ENCODE measurements around the gene ZYG11A.

The ZYG11A gene

DNA sequence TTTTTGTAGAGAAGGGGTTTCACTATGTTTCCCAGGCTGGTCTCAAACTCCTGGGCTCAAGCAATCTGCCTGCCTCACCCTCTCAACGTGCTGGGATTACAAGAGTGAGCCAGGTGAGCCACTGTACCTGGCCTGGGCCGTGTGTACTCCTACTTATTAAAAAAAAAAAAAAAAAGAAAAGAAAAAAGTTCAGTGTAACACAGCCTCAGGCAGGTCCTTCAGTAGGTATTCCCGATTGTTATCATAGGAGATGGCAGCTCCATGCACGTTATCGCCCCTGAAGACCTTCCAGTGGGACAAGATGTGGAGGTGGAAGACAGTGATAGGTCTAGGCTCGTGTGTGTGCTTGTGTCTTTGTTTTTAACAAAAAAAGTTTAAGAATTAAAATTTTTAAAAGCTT is 75.6 kb downstream of the ZYG11A start:
- no peak for DNase-seq (ENCODE audit: low spot score)

DNA sequence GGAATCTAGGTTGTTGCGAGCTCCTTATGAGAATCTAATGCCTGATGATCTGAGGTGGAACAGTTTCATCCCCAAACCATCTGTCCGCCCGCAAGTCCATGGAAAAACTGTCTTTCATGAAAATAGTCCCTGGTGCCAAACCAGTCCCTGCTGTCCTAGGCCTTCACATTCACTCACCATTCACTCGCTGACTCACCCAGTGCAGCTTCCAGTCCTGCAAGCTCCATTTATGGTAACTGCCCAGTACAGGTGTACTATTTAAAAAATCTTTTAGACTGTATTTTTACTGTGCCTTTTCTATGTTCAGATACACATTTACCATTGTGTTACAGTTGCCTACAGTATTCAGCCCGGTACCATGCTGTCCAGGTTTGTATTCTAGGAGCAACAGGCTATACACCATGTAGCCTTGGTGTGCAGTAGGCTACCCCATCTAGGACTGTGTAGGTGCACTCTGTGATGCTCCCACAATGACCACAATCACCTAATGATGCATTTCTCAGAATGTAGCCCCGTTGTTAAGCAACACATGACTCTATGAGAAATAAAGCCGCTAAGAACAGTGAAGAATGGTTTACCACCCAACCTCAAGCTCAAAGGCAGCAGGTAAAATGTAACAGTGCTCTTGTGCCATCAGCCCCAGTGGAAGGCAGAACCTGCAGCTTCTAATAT is 76.6 kb downstream of the ZYG11A start:
- DNase-seq (ENCODE audit: low spot score) = peak; percentile 31

- DNase-seq (ENCODE audit: low spot score) = no peak
Measured at GRCh38 chr1:52919723-52920483, 77.3 kb downstream of the ZYG11A start.

DNA sequence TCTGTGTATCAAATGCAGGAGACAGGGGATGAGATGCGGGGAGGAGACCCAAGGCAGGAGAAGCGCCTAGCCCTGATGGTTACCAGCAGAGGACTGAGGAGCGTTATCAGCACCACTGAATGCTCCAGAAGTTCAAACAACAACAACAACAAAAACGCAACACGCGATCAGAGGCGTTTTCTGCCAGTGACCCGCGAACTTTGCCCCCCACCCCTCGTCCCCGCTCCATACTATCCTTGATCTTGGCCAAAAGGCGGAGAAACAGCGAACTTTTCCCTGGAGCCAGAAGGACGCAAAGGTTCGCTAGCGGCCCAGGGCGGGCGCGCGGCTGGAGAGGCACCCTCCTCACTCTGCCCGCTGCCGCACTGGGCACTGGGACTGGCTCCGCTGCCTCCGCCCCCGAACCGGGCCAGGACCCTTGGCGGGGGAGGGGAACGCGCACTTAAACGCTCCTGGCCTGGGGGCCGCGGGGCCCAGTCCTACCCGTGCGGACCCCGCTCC is 78.3 kb downstream of the ZYG11A start:
- no peak for DNase-seq (ENCODE audit: low spot score)

GRCh38 chr1:52925571-52926005 is 83.0 kb downstream of the ZYG11A start:
- DNase-seq (ENCODE audit: low spot score) = no peak

GRCh38 chr1:52926864-52927211 is 84.3 kb downstream of the ZYG11A start:
- DNase-seq (ENCODE audit: low spot score) = no peak

DNA sequence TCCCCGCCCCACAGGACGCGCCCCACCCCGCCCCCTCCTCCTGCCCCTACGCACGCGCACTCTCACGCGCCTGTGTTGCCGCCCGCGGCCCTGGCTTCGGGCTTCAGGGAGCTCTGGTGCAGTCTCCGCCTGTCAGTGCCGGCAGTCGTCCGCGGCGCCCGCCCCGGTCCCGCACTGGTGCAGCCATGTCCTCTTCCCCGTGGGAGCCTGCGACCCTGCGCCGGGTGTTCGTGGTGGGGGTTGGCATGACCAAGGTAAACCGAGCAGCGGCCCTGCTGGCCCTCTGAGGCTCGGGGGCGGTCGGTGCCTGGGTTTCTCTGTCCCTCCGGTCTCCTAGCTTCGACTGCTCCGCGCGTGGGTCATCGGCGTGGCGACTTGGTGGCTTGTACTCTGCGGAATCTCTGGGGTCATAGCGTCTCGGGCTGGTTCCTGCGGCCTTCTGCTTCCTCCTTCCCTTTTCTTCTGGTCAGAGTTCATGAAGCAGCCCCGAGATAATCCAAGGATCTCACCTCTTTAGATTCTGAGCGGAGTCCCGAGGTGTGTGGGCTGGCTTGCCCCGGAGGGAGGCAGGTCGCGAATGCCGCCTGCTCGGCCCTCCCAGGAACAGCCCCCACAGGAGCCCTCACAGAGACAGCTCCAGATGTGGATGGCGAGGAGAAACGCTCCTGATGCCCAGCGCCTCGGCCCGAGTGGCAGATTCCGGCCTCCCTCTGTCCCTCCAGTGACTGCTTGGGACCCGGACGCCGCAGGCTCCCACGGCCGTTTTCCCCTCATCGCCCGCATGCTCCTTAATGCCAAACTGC is 84.9 kb downstream of the ZYG11A start, which contains the start of gene SCP2:
Gene SCP2, plus strand, starts transcription at position 65 of the 803 bp plus-strand sequence. Its CDS starts 121 bp downstream, at position 186.
- DNase-seq (ENCODE audit: low spot score) = peak; percentile 75

DNA sequence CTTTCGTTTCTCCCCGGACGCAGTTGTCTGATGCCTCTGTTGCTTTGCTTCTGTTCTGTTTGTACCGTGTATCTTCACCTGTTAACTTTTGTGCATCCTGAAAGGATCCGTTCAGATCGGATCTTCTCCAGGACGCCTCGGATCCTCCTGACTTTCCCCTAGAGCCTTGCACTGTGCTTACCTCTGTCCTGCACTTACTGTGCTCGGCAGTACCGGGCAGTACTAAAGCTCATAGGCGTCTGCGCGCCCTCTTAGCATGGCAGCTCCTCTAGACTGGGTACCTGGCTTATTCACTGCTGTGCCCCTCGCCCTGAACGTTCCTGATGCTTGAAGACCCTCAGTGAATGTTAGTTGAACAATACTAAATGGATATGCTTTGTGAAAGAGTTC is 85.5 kb downstream of the ZYG11A start:
- no peak for DNase-seq (ENCODE audit: low spot score)

DNA sequence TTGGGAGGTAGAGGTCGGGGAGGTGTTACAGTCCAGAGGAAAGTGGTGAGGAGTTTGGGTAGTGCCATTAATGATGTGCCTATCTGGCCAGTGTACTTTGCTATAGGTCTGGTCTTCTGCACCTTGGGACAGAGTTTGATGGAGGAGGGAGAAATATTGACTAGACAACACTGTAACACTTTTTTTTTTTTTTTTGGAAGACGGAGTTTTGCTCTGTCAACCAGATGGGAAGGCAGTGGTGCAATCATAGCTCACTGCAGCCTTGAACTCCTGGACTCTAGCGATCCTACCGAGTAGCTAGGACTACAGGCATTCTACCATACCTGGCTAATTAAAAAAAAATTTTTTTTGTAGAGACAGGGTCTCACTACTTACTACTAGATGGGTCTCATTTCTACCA is 86.5 kb downstream of the ZYG11A start:
- no peak for DNase-seq (ENCODE audit: low spot score)

GRCh38 chr1:52937433-52938182 is 95.0 kb downstream of the ZYG11A start:
- no peak for DNase-seq (ENCODE audit: low spot score)

- DNase-seq (ENCODE audit: low spot score) = no peak
Measured at GRCh38 chr1:52938183-52938451, 95.6 kb downstream of the ZYG11A start.

GRCh38 chr1:52943876-52944416 is 101.4 kb downstream of the ZYG11A start:
- DNase-seq (ENCODE audit: low spot score) = no peak

DNA sequence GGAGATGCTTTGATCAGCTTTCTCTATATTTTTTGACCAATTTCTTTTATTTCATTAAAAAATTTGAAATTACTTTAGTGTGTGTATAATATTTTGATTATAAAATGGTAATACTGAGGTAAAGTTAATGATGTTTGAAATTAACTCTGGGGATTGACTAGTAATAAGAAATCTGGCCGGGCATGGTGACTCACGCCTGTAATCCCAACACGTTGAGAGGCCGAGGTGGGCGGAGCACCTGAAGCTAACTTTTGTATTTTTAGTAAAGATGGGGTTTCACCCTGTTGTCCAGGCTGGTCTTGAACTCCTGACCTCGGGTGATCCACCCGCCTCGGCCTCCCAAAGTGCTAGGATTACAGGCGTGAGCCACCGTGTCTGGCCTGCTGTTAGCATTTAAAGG is 102.0 kb downstream of the ZYG11A start:
- DNase-seq (ENCODE audit: low spot score) = no peak
